Activated CD8-positive, alpha-beta memory T cell treated with anti-CD3 and anti-CD28 coated beads for 1 hour (primary cell): ENCODE results near the gene KRTDAP.

Source experiments
- DNase-seq, 2 donors: peaks; one replicate each; pipeline ENCODE4 v3.0.0-alpha.2; 2020; ENCODE audit warnings: low read depth in 1 of 2; ENCODE audit errors: extremely low read depth in 1 of 2

Gene KRTDAP

GRCh38 chr19:35490364-35490763 lies at the start of gene KRTDAP:
Gene KRTDAP (minus strand): TSS chr19:35490464. CDS start chr19:35490442, 22 bp downstream.
- DNase-seq, result no peak

GRCh38 chr19:35539850-35540249 lies 49.6 kb upstream of the KRTDAP start:
- DNase-seq, result no peak

- DNase-seq, result no peak
These were observed 49.0 kb upstream of the KRTDAP start for GRCh38 chr19:35539314-35539713.

GRCh38 chr19:35534803-35535480 lies 44.7 kb upstream of the KRTDAP start:
- no peak for DNase-seq

- peak in 1 of 2 donors; percentile 25 for DNase-seq
These were observed 43.6 kb upstream of the KRTDAP start for GRCh38 chr19:35533822-35534392.

GRCh38 chr19:35533201-35533821 lies 43.0 kb upstream of the KRTDAP start, which contains the start of gene GAPDHS:
Gene GAPDHS (plus strand): TSS chr19:35533456. CDS start chr19:35533528, 72 bp downstream.
- DNase-seq, result no peak

GRCh38 chr19:35531291-35531690 lies 41.0 kb upstream of the KRTDAP start:
- DNase-seq, result no peak

- no peak for DNase-seq
These were observed 39.3 kb upstream of the KRTDAP start for GRCh38 chr19:35529241-35530218.

GRCh38 chr19:35528218-35529038 lies 38.2 kb upstream of the KRTDAP start, which contains the start of gene SBSN:
Gene SBSN (minus strand): TSS chr19:35528311. CDS start chr19:35528281, 30 bp downstream.
- DNase-seq, result no peak

GRCh38 chr19:35525873-35526272 lies 35.6 kb upstream of the KRTDAP start:
- no peak for DNase-seq

GRCh38 chr19:35524181-35524837 lies 34.0 kb upstream of the KRTDAP start:
- no peak for DNase-seq

GRCh38 chr19:35522745-35523327 lies 32.6 kb upstream of the KRTDAP start:
- no peak for DNase-seq

- DNase-seq, result no peak
These were observed 31.0 kb upstream of the KRTDAP start for GRCh38 chr19:35521124-35521743.

- DNase-seq, result no peak
These were observed 29.0 kb upstream of the KRTDAP start for GRCh38 chr19:35519291-35519690.

- DNase-seq, result no peak
These were observed 28.0 kb upstream of the KRTDAP start for GRCh38 chr19:35518313-35518712.

GRCh38 chr19:35517342-35517741 lies 27.1 kb upstream of the KRTDAP start:
- DNase-seq, result no peak

GRCh38 chr19:35516310-35516709 lies 26.0 kb upstream of the KRTDAP start:
- DNase-seq, result no peak

GRCh38 chr19:35514282-35514809 lies 24.1 kb upstream of the KRTDAP start:
- no peak for DNase-seq
